ENCODE data around the gene PMP22. TPM values are rescaled to one million over a fixed set of nuclear protein-coding genes. Genes with fewer than 3 reads are reported as not detected.

PMP22 gene
- total RNA-seq, 1 experiment from 2014 or later = 2.6 TPM

DNA sequence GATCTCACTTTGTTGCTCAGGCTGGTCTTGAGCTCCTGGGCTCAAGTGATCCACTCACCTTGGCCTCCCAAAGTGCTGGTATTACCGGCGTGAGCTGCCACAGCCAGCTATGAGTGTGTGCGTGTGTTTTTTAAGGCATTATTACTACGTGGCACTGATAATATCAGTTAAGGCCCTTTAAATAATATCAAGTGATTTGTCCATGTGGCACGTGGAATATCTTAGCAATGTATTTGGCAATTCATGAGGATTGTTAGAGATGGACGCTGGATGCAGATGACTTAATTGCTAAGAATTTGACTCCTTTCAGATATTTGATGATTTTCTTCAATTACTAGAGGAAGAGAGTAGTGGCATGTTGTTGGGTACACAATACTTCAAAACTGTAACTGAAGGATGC is 25.5 kb upstream of the PMP22 start:
- BruUV-seq (replicated peaks) = no TSS peak
- H3K4me3 ChIP-seq = no peak overlapping the region
- POLR2A ChIA-PET (ENCODE audit: unreplicated experiment) = no interaction called here
- no peaks in the 10 kb centered on the region for H3K9me3 ChIP-seq (ENCODE audit: insufficient read depth, low read depth)
- intact Hi-C loops (cut with micrococcal nuclease; ENCODE audit: unreplicated experiment) = no loop called here
- H3K27me3 ChIP-seq (ENCODE audit: insufficient read depth, low read depth) = peaks cover 10% of the 10 kb centered on the region
- no peaks in the 10 kb centered on the region for H3K9me2 ChIP-seq (ENCODE audit: insufficient read depth)
- H3K36me3 ChIP-seq (ENCODE audit: low read depth) = no peaks in the 10 kb centered on the region
- no peaks in the 10 kb centered on the region for H3K79me2 ChIP-seq (ENCODE audit: low read depth)
- DNase-seq = no peak
- H2AFZ ChIP-seq = no peak overlapping the region
- TF ChIP-seq CTCF (conservative IDR thresholded peaks at IDR 0.05) = no peak
- no peak for TF ChIP-seq EZH2 (IDR thresholded peaks at IDR 0.05; ENCODE audit: low read depth)
- H4K20me1 ChIP-seq (ENCODE audit: insufficient read depth) = no peaks in the 10 kb centered on the region
- no peaks in the 10 kb centered on the region for H3K4me1 ChIP-seq (replicated peaks; ENCODE audit: insufficient read depth)
- no peak overlapping the region for H3K27ac ChIP-seq
- H3F3A ChIP-seq (ENCODE audit: insufficient read depth, low read depth) = no peaks in the 10 kb centered on the region
- CTCF ChIA-PET = no interaction called here
- H3K4me2 ChIP-seq = no peak overlapping the region

DNA sequence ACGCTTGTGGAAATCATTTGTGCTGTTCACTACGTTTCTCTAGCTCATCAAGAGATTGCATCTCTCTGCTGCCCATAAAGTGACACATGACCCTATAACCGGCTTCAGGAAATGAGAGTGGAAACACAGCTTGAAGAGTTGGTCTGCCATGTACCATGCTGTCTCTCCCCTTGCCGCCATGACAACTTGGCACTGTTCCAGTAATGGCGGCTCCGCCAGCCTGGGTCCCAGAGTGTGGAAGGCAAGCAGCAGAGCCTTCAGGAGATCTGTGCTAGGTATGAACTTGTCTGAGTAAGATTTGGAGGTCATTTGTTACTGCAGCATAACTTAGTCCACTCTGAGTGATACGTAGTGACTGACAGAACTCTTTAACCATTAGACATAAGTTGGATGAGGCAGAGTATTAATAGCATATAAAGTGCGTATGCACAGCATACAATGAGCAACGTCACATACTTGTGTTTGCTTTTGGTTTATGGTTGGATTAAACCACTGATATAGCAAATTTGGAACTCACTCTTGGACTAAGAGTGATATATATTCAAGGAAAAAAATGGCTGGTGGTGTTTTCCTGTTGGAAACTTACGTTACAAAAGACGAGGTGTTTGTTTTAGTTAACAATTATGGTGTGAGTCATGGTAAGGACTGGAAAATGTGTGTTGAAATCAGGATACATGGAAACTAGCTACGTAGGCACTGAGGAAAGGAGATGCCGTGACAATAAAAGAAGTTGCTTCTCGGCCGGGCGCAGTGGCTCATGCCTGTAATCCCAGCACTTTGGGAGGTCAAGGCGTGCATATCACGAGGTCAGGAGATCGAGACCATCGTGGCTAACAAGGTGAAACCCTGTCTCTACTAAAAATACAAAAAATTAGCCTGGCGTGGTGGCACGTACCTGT is 24.4 kb upstream of the PMP22 start:
- no peak overlapping the region for H2AFZ ChIP-seq
- TF ChIP-seq CTCF (conservative IDR thresholded peaks at IDR 0.05) = no peak
- CTCF ChIA-PET = no interaction called here
- DNase-seq = peak in 1 of 2 experiments; percentile 54
- POLR2A ChIA-PET (ENCODE audit: unreplicated experiment) = no interaction called here
- intact Hi-C loops (cut with micrococcal nuclease; ENCODE audit: unreplicated experiment) = no loop called here
- H3K36me3 ChIP-seq (ENCODE audit: low read depth) = no peaks in the 10 kb centered on the region
- H3K27me3 ChIP-seq (ENCODE audit: insufficient read depth, low read depth) = peaks cover 10% of the 10 kb centered on the region
- H3F3A ChIP-seq (ENCODE audit: insufficient read depth, low read depth) = no peaks in the 10 kb centered on the region
- H3K27ac ChIP-seq = no peak overlapping the region
- no peaks in the 10 kb centered on the region for H4K20me1 ChIP-seq (ENCODE audit: insufficient read depth)
- no peaks in the 10 kb centered on the region for H3K4me1 ChIP-seq (replicated peaks; ENCODE audit: insufficient read depth)
- no peaks in the 10 kb centered on the region for H3K9me3 ChIP-seq (ENCODE audit: insufficient read depth, low read depth)
- H3K9me2 ChIP-seq (ENCODE audit: insufficient read depth) = no peaks in the 10 kb centered on the region
- no peaks in the 10 kb centered on the region for H3K79me2 ChIP-seq (ENCODE audit: low read depth)
- H3K4me3 ChIP-seq = no peak overlapping the region
- no peak overlapping the region for H3K4me2 ChIP-seq
- no TSS peak for BruUV-seq (replicated peaks)

DNA sequence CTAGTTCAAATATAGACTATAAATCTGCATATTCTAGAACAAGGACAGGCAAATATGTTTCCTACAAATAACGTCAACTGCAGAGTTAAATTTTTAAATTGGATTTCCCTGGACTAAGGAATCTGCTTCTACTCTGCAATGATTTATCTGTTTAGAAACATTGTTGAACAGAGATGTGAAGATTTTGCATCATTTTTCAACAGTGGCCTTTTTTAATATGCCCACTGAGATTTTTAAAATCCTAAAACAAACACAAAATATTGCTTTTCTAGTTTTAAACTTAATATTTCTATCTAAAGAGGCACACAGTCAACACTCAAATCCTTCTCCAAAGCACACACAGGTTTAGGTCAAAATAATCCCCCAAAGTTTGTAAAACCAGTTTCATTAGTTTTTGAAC is 23.7 kb upstream of the PMP22 start:
- Histone ChIP-seq H4K20me1 (ENCODE audit: insufficient read depth) (no peaks in the 10 kb centered on the region), H3F3A (ENCODE audit: insufficient read depth, low read depth) (no peaks in the 10 kb centered on the region), H3K9me2 (ENCODE audit: insufficient read depth) (no peaks in the 10 kb centered on the region), H3K79me2 (ENCODE audit: low read depth) (no peaks in the 10 kb centered on the region), H3K27me3 (ENCODE audit: insufficient read depth, low read depth) (peaks cover 10% of the 10 kb centered on the region; the same call in 1 of the 2 replicates), H3K4me1 (replicated peaks; ENCODE audit: insufficient read depth) (no peaks in the 10 kb centered on the region), H3K4me3 (no peak overlapping the region), H3K27ac (no peak overlapping the region), H2AFZ (no peak overlapping the region), H3K9me3 (ENCODE audit: insufficient read depth, low read depth) (no peaks in the 10 kb centered on the region), H3K36me3 (ENCODE audit: low read depth) (no peaks in the 10 kb centered on the region), H3K4me2 (no peak overlapping the region)
- intact Hi-C loops (cut with micrococcal nuclease; ENCODE audit: unreplicated experiment) = no loop called here
- ChIA-PET CTCF (no interaction called here), POLR2A (ENCODE audit: unreplicated experiment) (no interaction called here)
- no peak for DNase-seq
- BruUV-seq (replicated peaks) = no TSS peak
- TF ChIP-seq CTCF (conservative IDR thresholded peaks at IDR 0.05) = no peak
- TF ChIP-seq EZH2 (IDR thresholded peaks at IDR 0.05; ENCODE audit: low read depth) = no peak

All from PC-9 (cell line).